Lung (tissue), 12 donors: ENCODE results near the gene MYMK. TPM values are rescaled to one million over a fixed set of nuclear protein-coding genes. Genes with fewer than 3 reads are reported as not detected.

Experiments
- ATAC-seq: fragments of 200-7000 bp; cut with Tn5 transposase; one replicate; pipeline ENCODE4 v1.9.1; 2020; ENCODE audit warnings: moderate number of reproducible peaks; ENCODE audit not compliant: insufficient read depth, low FRiP score
- DNase-seq, 3 donors: peaks; one replicate each; pipeline ENCODE4 v3.0.0-alpha.2; 2013 to 2017
- H3K27ac ChIP-seq, 2 donors: one replicate each; pipeline ENCODE4 v1.5.1; 2013; ENCODE audit warnings: mild to moderate bottlenecking in 2 of 2, moderate library complexity in 2 of 2, control low read depth in 1 of 2, inconsistent platforms in 1 of 2, low read depth in 1 of 2, low read length in 1 of 2
- H3K27me3 ChIP-seq, 3 donors: one replicate each; pipeline ENCODE4 v1.5.1; 2013; ENCODE audit warnings: low read length in 2 of 3; ENCODE audit not compliant: control insufficient read depth in 3 of 3, insufficient read depth in 3 of 3
- H3K36me3 ChIP-seq, 4 donors: one replicate each; pipeline ENCODE4 v1.5.1; 2013; ENCODE audit warnings: low read length in 4 of 4, mild to moderate bottlenecking in 1 of 4, moderate library complexity in 1 of 4; ENCODE audit not compliant: control insufficient read depth in 4 of 4, insufficient read depth in 4 of 4
- H3K4me1 ChIP-seq, 5 donors: one replicate each; pipeline ENCODE4 v1.5.1; 2013; ENCODE audit warnings: low read length in 5 of 5, mild to moderate bottlenecking in 2 of 5, moderate library complexity in 1 of 5; ENCODE audit not compliant: control insufficient read depth in 5 of 5, insufficient read depth in 5 of 5
- H3K4me3 ChIP-seq: one replicate; pipeline ENCODE4 v1.5.1; 2013; ENCODE audit warnings: mild to moderate bottlenecking, control low read depth, moderate library complexity
- H3K9ac ChIP-seq, 2 donors: one replicate each; pipeline ENCODE4 v1.5.1; 2013; ENCODE audit warnings: low read length in 2 of 2, control low read depth in 1 of 2; ENCODE audit not compliant: insufficient read depth in 1 of 2
- H3K9me3 ChIP-seq, 4 donors: one replicate each; pipeline ENCODE4 v1.5.1; 2013; ENCODE audit warnings: low read length in 3 of 4, mild to moderate bottlenecking in 1 of 4, moderate library complexity in 1 of 4; ENCODE audit not compliant: control insufficient read depth in 4 of 4, insufficient read depth in 3 of 4
- WGBS, 2 donors: extraction: QIAGEN DNeasy Blood & Tissue Kit; methylation state at CpG; one replicate each; pipeline ENCODE4 v1.1.7; 2013; 5-methylcytosine and 5-hydroxymethylcytosine counted together
- polyA plus RNA-seq, 2 donors: library from polyadenylated mRNA; stranded (reverse); fragments of 200-250 nt; gene quantifications; one replicate each; pipeline ENCODE4 v1.2.1, GENCODE V29; 2013
- total RNA-seq, 2 donors: library from RNA; depleted of rRNA in 1 of 2; stranded (reverse); fragments of >200 nt in 1 of 2; gene quantifications; one replicate each; pipeline ENCODE4 v1.2.1, GENCODE V29; 2014 to 2021
- TF ChIP-seq, protein P1 (sequence below): IDR thresholded peaks from 2 replicates; pipeline ENCODE4 v1.5.1; 2012; ENCODE audit warnings: mild to moderate bottlenecking; ENCODE audit errors: control extremely low read depth, extremely low read depth
- donor health status: control.
- donor health status: control.
- donor health status: Bipolar disorder and iron deficiency.
- donor health status: healthy.
- donor health status: DM: yes; HTN: yes; CAD: no.

The MYMK gene
- total and polyA plus RNA-seq, 4 donors: not detected

DNA sequence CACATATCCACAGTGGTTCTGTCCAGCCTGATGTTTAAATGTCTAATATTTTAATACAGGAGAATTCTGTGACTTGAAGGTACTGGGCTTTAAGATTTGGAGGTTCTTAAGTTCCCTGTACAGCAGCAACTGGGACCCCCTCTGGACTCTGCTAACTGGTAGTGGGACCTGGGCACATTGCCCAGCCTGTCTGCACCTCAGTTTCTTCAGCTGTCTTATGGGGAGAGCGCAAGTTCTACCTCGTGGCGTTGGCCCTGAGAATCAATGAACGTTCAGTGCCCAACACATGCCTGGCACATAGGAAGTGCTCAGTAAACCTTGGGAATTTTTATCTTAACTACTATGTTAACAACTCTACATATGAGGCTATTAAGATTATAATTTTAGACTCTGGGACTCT, 47.3 kb downstream of the MYMK start:
- 90 to 95% methylated on average over 4 of the region's 4 CpGs for WGBS, 2 donors
- no peak for ATAC-seq
- H3K9me3 ChIP-seq: no peaks in the 10 kb centered on the region
- H3K27ac ChIP-seq: no peak overlapping the region
- no peak for DNase-seq
- H3K36me3 ChIP-seq: peaks cover 0 to 9% (median 0%) of the 10 kb centered on the region in 4 donors
- TF ChIP-seq, protein P1, sequence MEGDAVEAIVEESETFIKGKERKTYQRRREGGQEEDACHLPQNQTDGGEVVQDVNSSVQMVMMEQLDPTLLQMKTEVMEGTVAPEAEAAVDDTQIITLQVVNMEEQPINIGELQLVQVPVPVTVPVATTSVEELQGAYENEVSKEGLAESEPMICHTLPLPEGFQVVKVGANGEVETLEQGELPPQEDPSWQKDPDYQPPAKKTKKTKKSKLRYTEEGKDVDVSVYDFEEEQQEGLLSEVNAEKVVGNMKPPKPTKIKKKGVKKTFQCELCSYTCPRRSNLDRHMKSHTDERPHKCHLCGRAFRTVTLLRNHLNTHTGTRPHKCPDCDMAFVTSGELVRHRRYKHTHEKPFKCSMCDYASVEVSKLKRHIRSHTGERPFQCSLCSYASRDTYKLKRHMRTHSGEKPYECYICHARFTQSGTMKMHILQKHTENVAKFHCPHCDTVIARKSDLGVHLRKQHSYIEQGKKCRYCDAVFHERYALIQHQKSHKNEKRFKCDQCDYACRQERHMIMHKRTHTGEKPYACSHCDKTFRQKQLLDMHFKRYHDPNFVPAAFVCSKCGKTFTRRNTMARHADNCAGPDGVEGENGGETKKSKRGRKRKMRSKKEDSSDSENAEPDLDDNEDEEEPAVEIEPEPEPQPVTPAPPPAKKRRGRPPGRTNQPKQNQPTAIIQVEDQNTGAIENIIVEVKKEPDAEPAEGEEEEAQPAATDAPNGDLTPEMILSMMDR: no peak
- H3K27me3 ChIP-seq: peaks cover 0 to 5% (median 0%) of the 10 kb centered on the region in 3 donors
- H3K4me1 ChIP-seq: peaks cover 0 to 12% (median 0%) of the 10 kb centered on the region in 5 donors
- no peak overlapping the region for H3K9ac ChIP-seq
- no peak overlapping the region for H3K4me3 ChIP-seq

DNA sequence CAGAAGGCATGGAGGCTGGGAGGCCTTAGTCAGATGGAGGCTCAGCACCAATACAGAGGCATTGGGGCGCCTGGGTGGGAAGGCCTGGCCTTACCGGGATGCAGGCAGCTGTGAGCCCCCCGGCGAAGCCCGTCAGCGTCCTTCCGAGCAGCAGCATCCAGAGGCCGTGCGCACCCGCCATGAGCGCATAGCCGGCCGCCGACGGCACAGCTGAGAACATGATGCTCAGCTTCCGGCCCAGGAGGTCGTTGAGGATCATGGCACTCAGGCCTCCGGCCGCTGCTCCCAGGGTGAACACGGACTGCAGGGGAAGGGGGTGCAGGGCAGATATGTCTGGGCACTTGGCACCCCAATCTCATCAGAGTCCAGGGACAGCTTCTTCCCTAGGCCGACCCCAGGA, 47.8 kb downstream of the MYMK start:
- no peak for DNase-seq
- H3K4me3 ChIP-seq: no peak overlapping the region
- 95 to 98% methylated on average over 21 of the region's 21 CpGs for WGBS, 2 donors

DNA sequence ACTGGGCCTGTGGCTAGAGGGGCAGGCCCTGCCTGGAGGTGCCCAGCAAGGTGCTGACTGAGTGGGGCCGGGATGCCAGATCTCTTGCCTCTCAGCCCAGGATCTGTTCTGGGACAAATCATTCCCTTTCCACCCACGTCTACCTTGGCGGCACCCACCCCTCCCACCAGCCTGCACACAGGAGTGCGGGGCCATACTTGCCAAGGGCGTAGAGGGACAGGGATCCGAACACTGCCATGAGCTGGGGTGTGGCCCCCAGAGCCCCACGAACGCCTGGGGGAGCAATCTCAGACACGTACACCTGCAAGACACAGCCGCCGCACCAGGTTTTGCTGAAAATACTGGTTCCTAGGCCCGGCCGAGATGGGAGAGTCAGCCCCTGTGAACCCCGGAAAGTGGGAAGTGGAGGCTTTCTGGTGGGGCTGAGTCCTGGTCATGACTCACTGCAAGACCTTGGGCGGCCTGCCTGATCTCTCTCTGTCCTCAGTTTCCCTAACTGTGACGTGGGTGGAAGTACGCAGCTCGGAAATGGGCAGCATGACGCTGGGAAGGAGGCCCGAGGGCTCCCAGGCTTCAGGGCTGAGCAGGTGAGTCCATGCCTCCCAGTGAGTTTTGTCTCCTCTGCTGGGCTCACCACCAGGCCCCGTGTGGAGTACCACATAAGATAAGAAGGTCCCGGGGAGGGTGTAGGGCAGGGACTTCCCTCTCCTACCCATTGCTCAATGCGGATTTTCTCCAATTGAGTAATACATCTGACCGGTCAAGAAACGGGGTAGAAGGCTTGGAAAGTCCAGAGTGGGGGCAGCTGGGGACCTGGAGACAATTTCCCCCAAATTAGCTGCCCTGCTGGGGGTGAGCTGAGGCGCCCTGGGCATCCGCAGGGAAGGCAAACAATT, 48.5 kb downstream of the MYMK start:
- no peak for DNase-seq
- Histone ChIP-seq H3K4me1 (peaks cover 0 to 12% (median 0%) of the 10 kb centered on the region in 5 donors), H3K9me3 (no peaks in the 10 kb centered on the region), H3K4me3 (no peak overlapping the region), H3K36me3 (peaks cover 0 to 11% (median 0%) of the 10 kb centered on the region in 4 donors), H3K27me3 (peaks cover 0 to 5% (median 0%) of the 10 kb centered on the region in 3 donors), H3K27ac (no peak overlapping the region), H3K9ac (no peak overlapping the region)
- ATAC-seq: no peak
- TF ChIP-seq, protein P1: no peak
- 74 to 77% methylated on average over 27 of the region's 27 CpGs for WGBS, 2 donors

More for the DNA sequence above, 47.8 kb downstream of the MYMK start:
- ATAC-seq: no peak
- Histone ChIP-seq H3K36me3 (peaks cover 0 to 9% (median 0%) of the 10 kb centered on the region in 4 donors), H3K9me3 (no peaks in the 10 kb centered on the region), H3K27me3 (peaks cover 0 to 5% (median 0%) of the 10 kb centered on the region in 3 donors), H3K27ac (no peak overlapping the region), H3K4me1 (peaks cover 0 to 12% (median 0%) of the 10 kb centered on the region in 5 donors), H3K9ac (no peak overlapping the region)
- TF ChIP-seq, protein P1: no peak
